Measurements from ENCODE around the gene FILIP1L.

GRCh38 chr3:100030346-100030745 is 84.0 kb downstream of the FILIP1L start:
- TF ChIP-seq POLR2A (IDR thresholded peaks at IDR 0.05) (no peak), CTCF (IDR thresholded peaks at IDR 0.05 in 4 of 5, conservative IDR thresholded peaks at IDR 0.05 in 1 of 5) (no peak)
